Pancreas (tissue), 10 donors: ENCODE results near the gene SH3D19. TPM values are rescaled to one million over a fixed set of nuclear protein-coding genes. Genes with fewer than 3 reads are reported as not detected.
"Not testable (repeated sequence)": the region's sequence is repeated elsewhere in the genome, so short reads cannot be mapped to it uniquely, and the experiment has no call there.

Experiments used
- ATAC-seq, 4 donors: fragments of 200-7000 bp; cut with Tn5 transposase; one replicate each; pipeline versions ENCODE4 v1.8.0 to v1.9.1; 2020; ENCODE audit warnings: mild to moderate bottlenecking in 4 of 4, moderate library complexity in 4 of 4
- DNase-seq, 6 donors: peaks; one replicate each; pipeline ENCODE4 v3.0.0-alpha.2; 2020
- FAIRE-seq: peaks from 2 replicates; lab custom pipeline; 2012; peaks lifted over from hg19 to GRCh38; lab: Jason Lieb, UNC
- H3K27ac ChIP-seq, 4 donors: fragments of 200-600 bp; sonication (generic); 1 replicate in 3 of 4; 2 replicates in 1 of 4; pipeline versions ENCODE4 v1.5.0 to v1.8.0; 2020
- H3K27me3 ChIP-seq, 4 donors: fragments of 200-600 bp; one replicate each; pipeline ENCODE4 v1.8.0; 2021
- H3K36me3 ChIP-seq, 3 donors: fragments of 200-600 bp; sonication (generic) in 1 of 3; one replicate each; pipeline versions ENCODE4 v1.5.0 to v1.8.0; 2020 to 2021
- H3K4me1 ChIP-seq, 3 donors: fragments of 200-600 bp; one replicate each; pipeline ENCODE4 v1.8.0; 2021
- H3K4me3 ChIP-seq, 4 donors: fragments of 200-600 bp; sonication (generic) in 2 of 4; one replicate each; pipeline versions ENCODE4 v1.5.0 to v1.8.0; 2020 to 2021
- H3K9me3 ChIP-seq, 4 donors: fragments of 200-600 bp; one replicate each; pipeline ENCODE4 v1.8.0; 2021
- CTCF ChIP-seq, 4 donors: fragments of 200-600 bp; sonication (generic) in 3 of 4; IDR thresholded peaks; one replicate each; pipeline versions ENCODE4 v1.5.0 to v1.8.0; 2021; ENCODE audit warnings: antibody characterized with exemption in 4 of 4
- WGBS, 2 donors: extraction: QIAGEN DNeasy Blood & Tissue Kit; methylation state at CpG; one replicate each; pipeline ENCODE4 v1.1.7; 2013; 5-methylcytosine and 5-hydroxymethylcytosine counted together
- intact Hi-C, 3 donors: fragments of 100-400 bp; cut with DNase I; formaldehyde crosslinking; loops; one replicate each; pipeline versions ENCODE4 v1.11.1 to v1.14.2; 2022
- polyA plus RNA-seq, 2 donors: library from polyadenylated mRNA; stranded (reverse); fragments of 200-250 nt; gene quantifications; one replicate each; pipeline ENCODE4 v1.2.3, GENCODE V29; 2013
- total RNA-seq, 6 donors: library from RNA; stranded (reverse); fragmentation: NEBNext Ultra II Directional in 4 of 6; extraction: Animal tissue kit (Norgen Biotek cat#: 25700) in 4 of 6; gene quantifications; one replicate each; pipeline versions ENCODE4 v1.2.1 to v1.2.4, GENCODE V29; 2021 to 2023
- donor health status: healthy with polysubstance abuse.
- donor health status: DM: no; HTN: no; CAD: no; lungs with moderate emphysema.
- donor health status: DM: no; HTN: no; CAD: no.
- donor health status: control.
- donor health status: control.
- donor health status: Bipolar disorder and iron deficiency.
- donor health status: DM: yes; HTN: yes; CAD: no.
- donor health status: DM: no; HTN: no; CAD: no.
- donor health status: DM: no; HTN: no; CAD: no.
- donor health status: DM: yes; HTN: yes; CAD: no.

SH3D19 gene
- total and polyA plus RNA-seq, 8 donors: 11.9 to 34.5 (median 12.9) TPM

GRCh38 chr4:151087467-151087866 lies 237.9 kb downstream of the SH3D19 start:
- ATAC-seq (no peak), FAIRE-seq (no peak)

DNA sequence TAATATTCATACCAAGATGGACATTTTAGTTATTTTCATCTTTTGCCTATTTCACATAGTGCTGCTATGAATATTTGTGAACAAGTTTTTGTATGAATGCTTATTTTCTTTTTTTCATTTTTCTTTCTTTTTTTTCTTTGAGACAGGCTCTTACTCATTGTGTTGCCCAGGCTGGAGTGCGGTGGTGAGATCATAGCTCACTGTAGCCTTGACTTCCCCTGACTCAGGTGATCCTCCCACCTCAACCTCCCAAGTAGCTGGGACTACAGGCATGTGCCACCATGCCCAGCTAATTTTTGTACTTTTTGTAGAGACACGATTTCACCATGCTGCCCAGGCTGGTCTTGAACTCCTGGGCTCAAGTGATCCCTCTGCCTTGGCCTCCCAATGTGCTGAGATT lies 247.4 kb downstream of the SH3D19 start:
- H3K27me3 ChIP-seq, H3K4me3 ChIP-seq, FAIRE-seq, H3K27ac ChIP-seq, ATAC-seq, DNase-seq, H3K36me3 ChIP-seq, H3K4me1 ChIP-seq, H3K9me3 ChIP-seq, intact Hi-C loops: not testable (repeated sequence)
- 72 to 74% methylated on average over 2 of the region's 2 CpGs for WGBS, 2 donors

More at GRCh38 chr4:151087467-151087866, 237.9 kb downstream of the SH3D19 start:
- TF ChIP-seq CTCF (IDR thresholded peaks at IDR 0.05): no peak
- Histone ChIP-seq H3K4me1 (no peaks in the 10 kb centered on the region), H3K36me3 (no peaks in the 10 kb centered on the region), H3K27ac (no peak overlapping the region), H3K27me3 (no peaks in the 10 kb centered on the region), H3K9me3 (no peaks in the 10 kb centered on the region), H3K4me3 (no peak overlapping the region)
- WGBS, 2 donors: 69 to 76% methylated on average over 8 of the region's 8 CpGs
- DNase-seq: no peak
- intact Hi-C loops: no loop called here

GRCh38 chr4:151074416-151074916 lies 250.9 kb downstream of the SH3D19 start:
- ATAC-seq (no peak), DNase-seq (no peak), FAIRE-seq (no peak)
- H3K36me3 ChIP-seq: no peaks in the 10 kb centered on the region
- no peaks in the 10 kb centered on the region for H3K4me1 ChIP-seq
- intact Hi-C loops: no loop called here
- H3K27ac ChIP-seq: no peak overlapping the region
- H3K9me3 ChIP-seq: no peaks in the 10 kb centered on the region
- H3K4me3 ChIP-seq: no peak overlapping the region
- no peak for TF ChIP-seq CTCF (IDR thresholded peaks at IDR 0.05)
- H3K27me3 ChIP-seq: no peaks in the 10 kb centered on the region

Other genes starting within 250 kb of the SH3D19 start
- gene RPS3A, start 226.0 kb downstream of the SH3D19 start, total RNA-seq: 1,000 to 10,000 TPM in 4 of 6 donors, 100 to 1,000 TPM in 2; 882 to 1,610 (median 1,401) TPM
- gene RPS3A, start 226.0 kb downstream of the SH3D19 start, polyA plus RNA-seq: 1,000 to 10,000 TPM; 1,672 to 1,850 TPM
- not detected for gene PRSS48, start 48.4 kb downstream of the SH3D19 start, total RNA-seq
- not detected for gene PRSS48, start 48.4 kb downstream of the SH3D19 start, polyA plus RNA-seq
- 10 to 100 TPM; 12.1 to 24.2 (median 16.8) TPM for gene FHIP1A, start 83.6 kb upstream of the SH3D19 start, total RNA-seq
- 1 to 10 TPM; 2.2 to 4.3 TPM for gene FHIP1A, start 83.6 kb upstream of the SH3D19 start, polyA plus RNA-seq